ENCODE measurements around the gene ATAD5. TPM values are rescaled to one million over a fixed set of nuclear protein-coding genes. Genes with fewer than 3 reads are reported as not detected.

The ATAD5 gene
- total and polyA plus RNA-seq, 2 of the 13 experiments (the other 11 are each of a cell fraction or from before 2014, with no cell fraction given) = 1.8 to 10.7 TPM

DNA sequence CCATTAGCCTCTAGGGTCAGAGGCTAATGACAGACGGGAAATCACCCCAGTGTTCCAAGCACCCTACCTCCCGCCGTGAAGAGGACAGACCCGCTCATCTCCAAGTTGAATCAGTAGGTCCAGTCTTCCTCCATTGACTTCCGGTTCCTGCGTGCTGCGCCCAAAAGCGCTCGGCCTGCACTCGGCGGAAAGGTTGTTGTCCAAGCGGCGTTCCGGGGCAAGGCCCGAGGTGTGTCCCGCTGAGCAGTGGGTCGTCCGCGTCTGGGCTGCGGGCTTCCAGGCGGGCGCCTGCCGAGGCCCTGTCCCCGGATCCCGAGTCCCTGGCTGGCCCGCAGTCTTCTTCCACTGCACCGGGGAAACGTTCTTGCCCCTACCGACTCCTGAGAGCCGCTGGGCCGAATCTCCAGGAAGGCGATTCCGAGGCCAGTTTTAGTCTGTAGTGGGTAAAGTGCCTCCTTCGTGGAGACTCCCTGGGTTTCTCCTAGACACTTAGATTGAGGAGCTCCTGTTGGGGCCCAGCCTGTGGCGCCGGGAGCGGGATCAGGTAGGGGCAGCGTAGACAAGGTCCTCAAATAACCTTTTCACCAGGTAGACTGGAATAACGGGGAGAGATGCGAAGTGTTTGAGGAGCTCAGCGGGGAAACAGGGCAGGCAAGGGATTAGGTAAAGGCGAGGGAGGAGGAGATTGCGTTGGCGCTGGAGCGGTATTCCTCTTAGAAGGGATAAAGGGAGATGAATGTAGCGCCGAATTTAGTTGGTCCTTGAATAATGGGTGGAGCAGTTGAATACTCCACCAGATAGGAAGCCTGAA is 74.5 kb downstream of the ATAD5 start, which contains the start of gene TEFM (continued):
- TF ChIP-seq, protein P1, sequence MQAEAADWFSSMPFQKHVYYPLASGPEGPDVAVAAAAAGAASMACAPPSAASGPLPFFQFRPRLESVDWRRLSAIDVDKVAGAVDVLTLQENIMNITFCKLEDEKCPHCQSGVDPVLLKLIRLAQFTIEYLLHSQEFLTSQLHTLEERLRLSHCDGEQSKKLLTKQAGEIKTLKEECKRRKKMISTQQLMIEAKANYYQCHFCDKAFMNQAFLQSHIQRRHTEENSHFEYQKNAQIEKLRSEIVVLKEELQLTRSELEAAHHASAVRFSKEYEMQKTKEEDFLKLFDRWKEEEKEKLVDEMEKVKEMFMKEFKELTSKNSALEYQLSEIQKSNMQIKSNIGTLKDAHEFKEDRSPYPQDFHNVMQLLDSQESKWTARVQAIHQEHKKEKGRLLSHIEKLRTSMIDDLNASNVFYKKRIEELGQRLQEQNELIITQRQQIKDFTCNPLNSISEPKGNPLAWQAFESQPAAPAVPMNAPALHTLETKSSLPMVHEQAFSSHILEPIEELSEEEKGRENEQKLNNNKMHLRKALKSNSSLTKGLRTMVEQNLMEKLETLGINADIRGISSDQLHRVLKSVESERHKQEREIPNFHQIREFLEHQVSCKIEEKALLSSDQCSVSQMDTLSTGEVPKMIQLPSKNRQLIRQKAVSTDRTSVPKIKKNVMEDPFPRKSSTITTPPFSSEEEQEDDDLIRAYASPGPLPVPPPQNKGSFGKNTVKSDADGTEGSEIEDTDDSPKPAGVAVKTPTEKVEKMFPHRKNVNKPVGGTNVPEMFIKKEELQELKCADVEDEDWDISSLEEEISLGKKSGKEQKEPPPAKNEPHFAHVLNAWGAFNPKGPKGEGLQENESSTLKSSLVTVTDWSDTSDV (CRISPR knock-in tag; IDR thresholded peaks at IDR 0.05) = peak; percentile 76; the same call in 1 of the 2 replicates
- TF ChIP-seq KAT7 (CRISPR knock-in tag; IDR thresholded peaks at IDR 0.05; ENCODE audit: borderline replicate concordance) (peak; percentile 99), ZNF274 (CRISPR knock-in tag; IDR thresholded peaks at IDR 0.05) (peak; percentile 64), MBNL3 (CRISPR knock-in tag; conservative IDR thresholded peaks at IDR 0.05) (no peak), KDM6A (CRISPR knock-in tag; IDR thresholded peaks at IDR 0.05; ENCODE audit: low read depth) (no peak), SIN3A (IDR thresholded peaks at IDR 0.05; ENCODE audit: borderline replicate concordance, low read depth, low read length) (peak; percentile 81; the same call in 1 of the 2 replicates), HNRNPUL1 (IDR thresholded peaks at IDR 0.05; ENCODE audit: low read depth, low read length) (no peak), RBM22 (optimal IDR thresholded peaks at IDR 0.05; ENCODE audit: low read length) (peak; percentile 68), ZNF564 (CRISPR knock-in tag; IDR thresholded peaks at IDR 0.05) (peak; percentile 89; the same call in 1 of the 2 replicates), PHF5A (CRISPR knock-in tag; IDR thresholded peaks at IDR 0.05; ENCODE audit: low read depth, unreplicated experiment) (peak; percentile 96), ZNF331 (CRISPR knock-in tag; IDR thresholded peaks at IDR 0.05) (peak; percentile 97), ZNF883 (CRISPR knock-in tag; IDR thresholded peaks at IDR 0.05; ENCODE audit: not compliant biosample characterization) (peak; percentile 80), RXRB (CRISPR knock-in tag; IDR thresholded peaks at IDR 0.05; ENCODE audit: borderline replicate concordance) (peak; percentile 90), NR2F1 (CRISPR knock-in tag; IDR thresholded peaks at IDR 0.05) (no peak), TCF7L2 (IDR thresholded peaks at IDR 0.05; ENCODE audit: low read depth, low read length) (no peak), SCMH1 (CRISPR knock-in tag; IDR thresholded peaks at IDR 0.05; ENCODE audit: borderline replicate concordance) (no peak), RFXAP (CRISPR knock-in tag; IDR thresholded peaks at IDR 0.05; ENCODE audit: borderline replicate concordance) (peak; percentile 94; the same call in 1 of the 2 replicates)
- TF ChIP-seq, protein P2, sequence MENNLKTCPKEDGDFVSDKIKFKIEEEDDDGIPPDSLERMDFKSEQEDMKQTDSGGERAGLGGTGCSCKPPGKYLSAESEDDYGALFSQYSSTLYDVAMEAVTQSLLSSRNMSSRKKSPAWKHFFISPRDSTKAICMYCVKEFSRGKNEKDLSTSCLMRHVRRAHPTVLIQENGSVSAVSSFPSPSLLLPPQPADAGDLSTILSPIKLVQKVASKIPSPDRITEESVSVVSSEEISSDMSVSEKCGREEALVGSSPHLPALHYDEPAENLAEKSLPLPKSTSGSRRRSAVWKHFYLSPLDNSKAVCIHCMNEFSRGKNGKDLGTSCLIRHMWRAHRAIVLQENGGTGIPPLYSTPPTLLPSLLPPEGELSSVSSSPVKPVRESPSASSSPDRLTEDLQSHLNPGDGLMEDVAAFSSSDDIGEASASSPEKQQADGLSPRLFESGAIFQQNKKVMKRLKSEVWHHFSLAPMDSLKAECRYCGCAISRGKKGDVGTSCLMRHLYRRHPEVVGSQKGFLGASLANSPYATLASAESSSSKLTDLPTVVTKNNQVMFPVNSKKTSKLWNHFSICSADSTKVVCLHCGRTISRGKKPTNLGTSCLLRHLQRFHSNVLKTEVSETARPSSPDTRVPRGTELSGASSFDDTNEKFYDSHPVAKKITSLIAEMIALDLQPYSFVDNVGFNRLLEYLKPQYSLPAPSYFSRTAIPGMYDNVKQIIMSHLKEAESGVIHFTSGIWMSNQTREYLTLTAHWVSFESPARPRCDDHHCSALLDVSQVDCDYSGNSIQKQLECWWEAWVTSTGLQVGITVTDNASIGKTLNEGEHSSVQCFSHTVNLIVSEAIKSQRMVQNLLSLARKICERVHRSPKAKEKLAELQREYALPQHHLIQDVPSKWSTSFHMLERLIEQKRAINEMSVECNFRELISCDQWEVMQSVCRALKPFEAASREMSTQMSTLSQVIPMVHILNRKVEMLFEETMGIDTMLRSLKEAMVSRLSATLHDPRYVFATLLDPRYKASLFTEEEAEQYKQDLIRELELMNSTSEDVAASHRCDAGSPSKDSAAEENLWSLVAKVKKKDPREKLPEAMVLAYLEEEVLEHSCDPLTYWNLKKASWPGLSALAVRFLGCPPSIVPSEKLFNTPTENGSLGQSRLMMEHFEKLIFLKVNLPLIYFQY (CRISPR knock-in tag; IDR thresholded peaks at IDR 0.05; ENCODE audit: borderline replicate concordance) = peak; percentile 91; the same call in 1 of the 2 replicates
- TF ChIP-seq, protein P3, sequence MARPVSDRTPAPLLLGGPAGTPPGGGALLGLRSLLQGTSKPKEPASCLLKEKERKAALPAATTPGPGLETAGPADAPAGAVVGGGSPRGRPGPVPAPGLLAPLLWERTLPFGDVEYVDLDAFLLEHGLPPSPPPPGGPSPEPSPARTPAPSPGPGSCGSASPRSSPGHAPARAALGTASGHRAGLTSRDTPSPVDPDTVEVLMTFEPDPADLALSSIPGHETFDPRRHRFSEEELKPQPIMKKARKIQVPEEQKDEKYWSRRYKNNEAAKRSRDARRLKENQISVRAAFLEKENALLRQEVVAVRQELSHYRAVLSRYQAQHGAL (CRISPR knock-in tag; IDR thresholded peaks at IDR 0.05; ENCODE audit: not compliant biosample characterization) = peak; percentile 84

Measured in HepG2 (cell line).